ENCODE data around the gene RPS18.

- TF ChIP-seq GATA2 (IDR thresholded peaks at IDR 0.05; ENCODE audit: low read depth, low read length) (no peak), GATA3 (IDR thresholded peaks at IDR 0.05; ENCODE audit: low read depth, low read length) (no peak)
Observed at GRCh38 chr6:33249732-33250630, 21.9 kb upstream of the RPS18 start.

All from SH-SY5Y (cell line).